Activated naive CD8-positive, alpha-beta T cell (primary cell): ENCODE measurements around the gene SYDE2.

Experiments
- H3K27ac Mint-ChIP-seq: one replicate; pipeline ENCODE4 v1.8.0; 2021; ENCODE audit warnings: mixed read lengths
- H3K27me3 Mint-ChIP-seq: one replicate; pipeline ENCODE4 v1.8.0; 2021; ENCODE audit warnings: mixed read lengths
- H3K36me3 Mint-ChIP-seq: one replicate; pipeline ENCODE4 v1.8.0; 2021; ENCODE audit warnings: mixed read lengths
- H3K4me1 Mint-ChIP-seq: one replicate; pipeline ENCODE4 v1.8.0; 2021; ENCODE audit warnings: low read depth, mixed read lengths
- H3K4me3 Mint-ChIP-seq: one replicate; pipeline ENCODE4 v1.8.0; 2021; ENCODE audit warnings: mild to moderate bottlenecking, mixed read lengths
- H3K9me3 Mint-ChIP-seq: one replicate; pipeline ENCODE4 v1.8.0; 2021; ENCODE audit warnings: low read depth, mixed read lengths

Gene SYDE2

GRCh38 chr1:85225624-85226380 is 25.0 kb upstream of the SYDE2 start:
- no peak overlapping the region for H3K4me3 Mint-ChIP-seq
- H3K27me3 Mint-ChIP-seq = peaks cover 2% of the 10 kb centered on the region
- no peak overlapping the region for H3K27ac Mint-ChIP-seq
- no peaks in the 10 kb centered on the region for H3K4me1 Mint-ChIP-seq
- H3K36me3 Mint-ChIP-seq = no peaks in the 10 kb centered on the region
- no peaks in the 10 kb centered on the region for H3K9me3 Mint-ChIP-seq

- Mint-ChIP-seq H3K36me3 (no peaks in the 10 kb centered on the region), H3K9me3 (no peaks in the 10 kb centered on the region), H3K4me1 (no peaks in the 10 kb centered on the region), H3K27me3 (peaks cover 6% of the 10 kb centered on the region), H3K27ac (no peak overlapping the region), H3K4me3 (no peak overlapping the region)
Measured at GRCh38 chr1:85224734-85225623, 24.2 kb upstream of the SYDE2 start.

GRCh38 chr1:85224295-85224694 is 23.5 kb upstream of the SYDE2 start:
- peaks cover 6% of the 10 kb centered on the region for H3K27me3 Mint-ChIP-seq
- H3K27ac Mint-ChIP-seq = no peak overlapping the region
- no peak overlapping the region for H3K4me3 Mint-ChIP-seq
- no peaks in the 10 kb centered on the region for H3K36me3 Mint-ChIP-seq
- no peaks in the 10 kb centered on the region for H3K9me3 Mint-ChIP-seq
- no peaks in the 10 kb centered on the region for H3K4me1 Mint-ChIP-seq

- Mint-ChIP-seq H3K27ac (no peak overlapping the region), H3K27me3 (peaks cover 4% of the 10 kb centered on the region), H3K9me3 (no peaks in the 10 kb centered on the region), H3K36me3 (no peaks in the 10 kb centered on the region), H3K4me3 (no peak overlapping the region), H3K4me1 (no peaks in the 10 kb centered on the region)
Measured at GRCh38 chr1:85223334-85223733, 22.5 kb upstream of the SYDE2 start.

DNA sequence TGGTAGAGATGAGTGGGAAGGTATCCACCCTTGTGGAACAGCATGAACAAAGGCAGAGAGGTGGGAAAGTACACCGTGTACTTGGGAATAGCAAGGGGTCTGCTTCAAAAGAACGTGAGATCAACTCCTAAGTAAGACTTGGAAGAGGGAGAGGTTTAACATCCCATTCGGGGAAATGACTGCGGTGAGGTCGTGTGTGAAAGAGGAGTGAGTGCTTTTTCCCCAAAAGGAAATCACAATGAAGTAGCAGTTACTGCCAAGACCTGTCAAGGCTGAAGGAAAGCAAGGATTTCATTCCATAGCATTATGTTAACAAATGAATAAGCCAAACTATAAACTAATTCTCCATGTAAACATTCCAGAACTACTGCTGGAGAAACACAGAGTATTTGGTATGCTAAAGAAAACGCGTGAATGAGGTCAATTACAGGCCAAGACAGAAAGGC is 20.0 kb upstream of the SYDE2 start:
- Mint-ChIP-seq H3K36me3 (peaks cover 5% of the 10 kb centered on the region), H3K4me1 (no peaks in the 10 kb centered on the region), H3K4me3 (no peak overlapping the region), H3K27ac (no peak overlapping the region), H3K27me3 (peaks cover 10% of the 10 kb centered on the region), H3K9me3 (no peaks in the 10 kb centered on the region)

DNA sequence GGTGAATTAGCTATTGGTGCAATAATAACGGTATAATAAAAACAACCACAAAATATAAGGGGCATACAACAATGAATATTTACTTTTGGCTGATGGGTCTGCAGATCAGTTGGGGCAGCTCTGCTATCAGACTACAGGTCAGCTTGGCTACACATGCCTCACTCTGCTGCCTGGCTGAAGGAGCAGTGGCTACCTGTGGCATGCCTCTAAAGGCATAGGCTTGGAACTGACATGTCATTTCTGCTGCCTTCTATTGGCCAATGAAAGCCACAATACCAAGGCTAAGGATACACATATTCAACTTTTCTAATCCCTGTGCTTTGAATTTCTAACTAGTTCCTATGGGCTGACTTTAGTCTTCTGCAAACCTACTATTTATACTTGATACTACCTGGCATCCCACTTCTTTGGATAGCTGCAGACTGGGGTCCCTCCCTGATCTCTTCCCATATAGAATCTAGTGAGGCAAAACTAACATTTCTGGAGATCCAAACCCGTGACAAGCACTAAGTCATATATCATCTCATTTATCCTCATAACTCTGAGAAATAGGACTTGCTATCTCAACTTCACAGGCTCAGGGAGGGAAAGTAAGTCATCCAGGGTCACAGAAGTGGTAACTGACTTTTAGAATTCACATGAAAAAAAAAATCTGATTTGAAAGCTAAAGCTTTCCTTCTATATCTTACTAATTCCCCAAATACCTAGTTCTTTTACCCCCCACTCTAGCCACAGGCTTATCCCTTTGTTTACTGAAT is 19.2 kb upstream of the SYDE2 start:
- Mint-ChIP-seq H3K4me3 (no peak overlapping the region), H3K9me3 (no peaks in the 10 kb centered on the region), H3K4me1 (no peaks in the 10 kb centered on the region), H3K27ac (no peak overlapping the region), H3K27me3 (peaks cover 12% of the 10 kb centered on the region), H3K36me3 (peaks cover 8% of the 10 kb centered on the region)

- peaks cover 15% of the 10 kb centered on the region for H3K27me3 Mint-ChIP-seq
Measured at GRCh38 chr1:85216697-85217096, 15.9 kb upstream of the SYDE2 start.

DNA sequence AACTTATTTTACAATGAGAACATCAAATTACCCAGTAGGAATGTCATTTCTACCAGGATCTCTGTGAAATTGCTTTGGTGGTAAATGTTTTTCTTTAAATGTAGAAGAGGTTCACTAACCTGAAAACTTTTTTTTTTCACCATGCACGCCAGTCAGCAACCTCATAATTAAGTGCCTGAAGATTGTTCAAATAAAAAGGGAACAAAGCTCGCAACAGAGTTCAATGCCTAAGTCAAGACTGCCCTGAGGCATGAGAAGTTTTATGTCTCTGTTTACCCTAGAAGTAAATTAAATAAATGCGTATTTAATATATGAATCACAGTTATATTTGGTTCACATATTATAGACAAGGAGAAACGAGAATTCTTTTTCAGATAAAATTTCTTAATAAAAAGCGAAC is 13.8 kb upstream of the SYDE2 start:
- Mint-ChIP-seq H3K4me3 (no peak overlapping the region), H3K36me3 (peaks cover 8% of the 10 kb centered on the region), H3K27me3 (peaks cover 12% of the 10 kb centered on the region), H3K4me1 (no peaks in the 10 kb centered on the region), H3K27ac (no peak overlapping the region), H3K9me3 (no peaks in the 10 kb centered on the region)

More at GRCh38 chr1:85216697-85217096, 15.9 kb upstream of the SYDE2 start:
- no peak overlapping the region for H3K27ac Mint-ChIP-seq
- H3K36me3 Mint-ChIP-seq = peaks cover 8% of the 10 kb centered on the region
- no peaks in the 10 kb centered on the region for H3K4me1 Mint-ChIP-seq
- no peaks in the 10 kb centered on the region for H3K9me3 Mint-ChIP-seq
- no peak overlapping the region for H3K4me3 Mint-ChIP-seq

- H3K27me3 Mint-ChIP-seq = peaks cover 12% of the 10 kb centered on the region
- H3K27ac Mint-ChIP-seq = no peak overlapping the region
- H3K4me3 Mint-ChIP-seq = no peak overlapping the region
- no peaks in the 10 kb centered on the region for H3K4me1 Mint-ChIP-seq
- H3K36me3 Mint-ChIP-seq = no peaks in the 10 kb centered on the region
- H3K9me3 Mint-ChIP-seq = no peaks in the 10 kb centered on the region
Measured at GRCh38 chr1:85208488-85208887, 7.7 kb upstream of the SYDE2 start.

GRCh38 chr1:85203573-85204171 is 2.9 kb upstream of the SYDE2 start:
- H3K4me1 Mint-ChIP-seq = peaks cover 27% of the 10 kb centered on the region
- peaks cover 8% of the 10 kb centered on the region for H3K27me3 Mint-ChIP-seq
- H3K9me3 Mint-ChIP-seq = no peaks in the 10 kb centered on the region
- no peaks in the 10 kb centered on the region for H3K36me3 Mint-ChIP-seq
- no peak overlapping the region for H3K27ac Mint-ChIP-seq
- no peak overlapping the region for H3K4me3 Mint-ChIP-seq

- H3K4me3 Mint-ChIP-seq = no peak overlapping the region
- no peaks in the 10 kb centered on the region for H3K9me3 Mint-ChIP-seq
- H3K36me3 Mint-ChIP-seq = no peaks in the 10 kb centered on the region
- H3K4me1 Mint-ChIP-seq = peaks cover 35% of the 10 kb centered on the region
- no peak overlapping the region for H3K27ac Mint-ChIP-seq
- H3K27me3 Mint-ChIP-seq = peaks cover 5% of the 10 kb centered on the region
Measured at GRCh38 chr1:85202864-85203255, 2.0 kb upstream of the SYDE2 start.

- Mint-ChIP-seq H3K4me3 (peak overlapping the region; percentile 92), H3K27me3 (no peaks in the 10 kb centered on the region), H3K36me3 (no peaks in the 10 kb centered on the region), H3K4me1 (peaks cover 38% of the 10 kb centered on the region), H3K9me3 (no peaks in the 10 kb centered on the region), H3K27ac (peak overlapping the region; percentile 96)
Measured at GRCh38 chr1:85202092-85202863, 1.5 kb upstream of the SYDE2 start.

DNA sequence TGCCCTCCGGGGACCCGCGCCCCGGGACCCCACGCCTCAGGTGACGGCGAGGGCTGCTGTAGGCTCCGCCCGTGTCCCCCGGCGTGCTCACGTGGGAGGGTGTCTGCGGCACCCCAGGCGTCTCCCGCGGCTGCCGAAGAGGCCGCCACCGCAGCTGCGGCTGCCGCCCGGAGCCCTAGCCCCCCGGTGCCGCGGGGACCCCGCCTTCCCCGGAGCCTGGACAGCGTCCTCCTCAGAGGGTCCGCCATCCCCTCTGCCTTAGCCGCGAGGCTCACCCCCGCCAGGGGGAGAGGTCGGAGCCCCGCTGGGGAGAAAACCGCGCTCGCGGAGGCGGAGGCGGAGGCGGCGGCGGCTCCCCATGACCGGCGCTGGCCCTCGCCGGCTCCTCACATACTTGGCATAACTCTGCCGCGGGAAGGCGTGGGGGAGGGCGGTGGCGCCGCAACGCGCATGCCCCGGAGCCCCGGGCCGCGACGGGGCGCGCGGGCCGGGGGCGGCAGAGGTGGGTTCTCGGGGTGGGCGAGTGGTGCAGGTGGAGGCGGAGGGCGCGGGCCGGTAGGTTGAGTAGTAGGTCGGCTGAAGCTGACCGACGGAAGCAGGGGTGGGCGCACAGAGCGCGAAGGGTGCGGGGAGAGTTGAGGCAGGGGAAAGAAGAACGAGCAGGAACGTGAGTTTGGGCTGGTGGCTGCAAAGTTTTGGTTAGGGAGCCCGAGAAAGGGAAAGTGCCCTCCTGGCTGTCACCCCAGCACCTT is 700 bp upstream of the SYDE2 start:
- no peaks in the 10 kb centered on the region for H3K36me3 Mint-ChIP-seq
- H3K9me3 Mint-ChIP-seq = no peaks in the 10 kb centered on the region
- peak overlapping the region; percentile 92 for H3K4me3 Mint-ChIP-seq
- peak overlapping the region; percentile 96 for H3K27ac Mint-ChIP-seq
- H3K27me3 Mint-ChIP-seq = no peaks in the 10 kb centered on the region
- peaks cover 45% of the 10 kb centered on the region for H3K4me1 Mint-ChIP-seq
